Activated naive CD8-positive, alpha-beta T cell treated with anti-CD3 and anti-CD28 coated beads, Interleukin-2, amount 50 U/mL, for 24 hours (primary cell): ENCODE data around the gene RFFL.
A peak's percentile ranks its signal among the peaks of the same experiment; 100 is the strongest.
"Not testable (repeated sequence)": the region's sequence is repeated elsewhere in the genome, so short reads cannot be mapped to it uniquely, and the experiment has no call there.

Source experiments
- ATAC-seq: fragments of 150-1000 bp; cut with Tn5 transposase; one replicate; pipeline ENCODE4 v1.10.0; 2021
- DNase-seq: peaks from one replicate; pipeline ENCODE4 v3.0.0; 2021
- H3K27ac Mint-ChIP-seq: one replicate; pipeline ENCODE4 v1.8.0; 2021; ENCODE audit warnings: mild to moderate bottlenecking, mixed read lengths
- H3K27me3 Mint-ChIP-seq: one replicate; pipeline ENCODE4 v1.8.0; 2021; ENCODE audit warnings: mixed read lengths
- H3K36me3 Mint-ChIP-seq: one replicate; pipeline ENCODE4 v1.8.0; 2021; ENCODE audit warnings: low read depth, mixed read lengths
- H3K4me1 Mint-ChIP-seq: one replicate; pipeline ENCODE4 v1.8.0; 2021; ENCODE audit warnings: mixed read lengths
- H3K4me3 Mint-ChIP-seq: one replicate; pipeline ENCODE4 v1.8.0; 2021; ENCODE audit warnings: mild to moderate bottlenecking, moderate library complexity, mixed read lengths
- H3K9me3 Mint-ChIP-seq: one replicate; pipeline ENCODE4 v1.8.0; 2021; ENCODE audit warnings: mixed read lengths

Gene RFFL

GRCh38 chr17:35063514-35064223 lies at the start of gene RFFL:
Gene RFFL (minus strand): TSS chr17:35063707. CDS start chr17:35026553, 37,154 bp downstream.
- Mint-ChIP-seq H3K27me3 (no peaks in the 10 kb centered on the region), H3K27ac (peak within 1 kb of the TSS; percentile 89)
- DNase-seq = peak; percentile 82

GRCh38 chr17:35110791-35111190 lies 47.3 kb upstream of the RFFL start:
- not testable (repeated sequence) for ATAC-seq, H3K27ac Mint-ChIP-seq, DNase-seq, H3K4me3 Mint-ChIP-seq, H3K9me3 Mint-ChIP-seq, H3K4me1 Mint-ChIP-seq, H3K27me3 Mint-ChIP-seq
- peaks cover 19% of the 10 kb centered on the region for H3K36me3 Mint-ChIP-seq

More at GRCh38 chr17:35063514-35064223, at the start of gene RFFL:
- H3K36me3 Mint-ChIP-seq = peaks cover 11% of the 10 kb centered on the region
- H3K9me3 Mint-ChIP-seq = no peaks in the 10 kb centered on the region
- peak within 1 kb of the TSS; percentile 63 for H3K4me3 Mint-ChIP-seq
- ATAC-seq = peak; percentile 100
- H3K4me1 Mint-ChIP-seq = peaks cover 62% of the 10 kb centered on the region

GRCh38 chr17:35104844-35105450 lies 41.4 kb upstream of the RFFL start:
- Mint-ChIP-seq H3K27ac (no peak overlapping the region), H3K27me3 (no peaks in the 10 kb centered on the region), H3K9me3 (no peaks in the 10 kb centered on the region), H3K4me3 (no peak overlapping the region), H3K36me3 (peaks cover 31% of the 10 kb centered on the region), H3K4me1 (peaks cover 2% of the 10 kb centered on the region)
- DNase-seq (no peak), ATAC-seq (no peak)

- H3K9me3 Mint-ChIP-seq = no peaks in the 10 kb centered on the region
- peaks cover 36% of the 10 kb centered on the region for H3K36me3 Mint-ChIP-seq
- DNase-seq (no peak), ATAC-seq (no peak)
- H3K4me1 Mint-ChIP-seq = peaks cover 2% of the 10 kb centered on the region
- no peak overlapping the region for H3K4me3 Mint-ChIP-seq
- no peaks in the 10 kb centered on the region for H3K27me3 Mint-ChIP-seq
- H3K27ac Mint-ChIP-seq = no peak overlapping the region
Measured at GRCh38 chr17:35103271-35103670, 39.8 kb upstream of the RFFL start.

- no peaks in the 10 kb centered on the region for H3K9me3 Mint-ChIP-seq
- H3K27me3 Mint-ChIP-seq = no peaks in the 10 kb centered on the region
- peaks cover 35% of the 10 kb centered on the region for H3K36me3 Mint-ChIP-seq
- no peak for ATAC-seq
- no peak overlapping the region for H3K4me3 Mint-ChIP-seq
- no peak overlapping the region for H3K27ac Mint-ChIP-seq
- peaks cover 4% of the 10 kb centered on the region for H3K4me1 Mint-ChIP-seq
- DNase-seq = no peak
Measured at GRCh38 chr17:35101725-35102124, 38.2 kb upstream of the RFFL start.

GRCh38 chr17:35101036-35101435 lies 37.5 kb upstream of the RFFL start:
- H3K36me3 Mint-ChIP-seq = peaks cover 29% of the 10 kb centered on the region
- H3K9me3 Mint-ChIP-seq = no peaks in the 10 kb centered on the region
- H3K4me3 Mint-ChIP-seq = no peak overlapping the region
- peaks cover 4% of the 10 kb centered on the region for H3K4me1 Mint-ChIP-seq
- ATAC-seq (no peak), DNase-seq (no peak)
- H3K27ac Mint-ChIP-seq = no peak overlapping the region
- no peaks in the 10 kb centered on the region for H3K27me3 Mint-ChIP-seq

GRCh38 chr17:35099908-35100307 lies 36.4 kb upstream of the RFFL start:
- Mint-ChIP-seq H3K4me3 (no peak overlapping the region), H3K4me1 (peaks cover 4% of the 10 kb centered on the region), H3K27ac (no peak overlapping the region), H3K9me3 (no peaks in the 10 kb centered on the region), H3K27me3 (no peaks in the 10 kb centered on the region), H3K36me3 (peaks cover 23% of the 10 kb centered on the region)
- ATAC-seq (no peak), DNase-seq (no peak)

- DNase-seq = no peak
- H3K4me3 Mint-ChIP-seq = no peak overlapping the region
- no peaks in the 10 kb centered on the region for H3K27me3 Mint-ChIP-seq
- no peak for ATAC-seq
- H3K9me3 Mint-ChIP-seq = no peaks in the 10 kb centered on the region
- peaks cover 4% of the 10 kb centered on the region for H3K4me1 Mint-ChIP-seq
- no peak overlapping the region for H3K27ac Mint-ChIP-seq
- peaks cover 21% of the 10 kb centered on the region for H3K36me3 Mint-ChIP-seq
Measured at GRCh38 chr17:35097776-35098175, 34.3 kb upstream of the RFFL start.

GRCh38 chr17:35095741-35096140 lies 32.2 kb upstream of the RFFL start:
- H3K4me3 Mint-ChIP-seq = no peak overlapping the region
- H3K9me3 Mint-ChIP-seq = no peaks in the 10 kb centered on the region
- H3K36me3 Mint-ChIP-seq = peaks cover 13% of the 10 kb centered on the region
- no peaks in the 10 kb centered on the region for H3K27me3 Mint-ChIP-seq
- ATAC-seq (no peak), DNase-seq (no peak)
- H3K27ac Mint-ChIP-seq = no peak overlapping the region
- H3K4me1 Mint-ChIP-seq = peaks cover 6% of the 10 kb centered on the region

GRCh38 chr17:35094902-35095301 lies 31.4 kb upstream of the RFFL start:
- Mint-ChIP-seq H3K4me1 (peaks cover 15% of the 10 kb centered on the region), H3K27me3 (no peaks in the 10 kb centered on the region), H3K36me3 (peaks cover 7% of the 10 kb centered on the region), H3K9me3 (no peaks in the 10 kb centered on the region), H3K27ac (no peak overlapping the region), H3K4me3 (no peak overlapping the region)
- DNase-seq = no peak
- ATAC-seq = peak; percentile 13

GRCh38 chr17:35090707-35091106 lies 27.2 kb upstream of the RFFL start:
- not testable (repeated sequence) for H3K4me3 Mint-ChIP-seq, H3K27ac Mint-ChIP-seq, DNase-seq, H3K27me3 Mint-ChIP-seq, H3K36me3 Mint-ChIP-seq, ATAC-seq, H3K9me3 Mint-ChIP-seq
- H3K4me1 Mint-ChIP-seq = peaks cover 47% of the 10 kb centered on the region

- DNase-seq (peak; percentile 56), ATAC-seq (peak; percentile 27)
- Mint-ChIP-seq H3K4me3 (peak overlapping the region; percentile 79), H3K36me3 (no peaks in the 10 kb centered on the region), H3K27me3 (no peaks in the 10 kb centered on the region), H3K27ac (peak overlapping the region; percentile 91), H3K9me3 (no peaks in the 10 kb centered on the region), H3K4me1 (peaks cover 56% of the 10 kb centered on the region)
Measured at GRCh38 chr17:35089586-35090296, 26.2 kb upstream of the RFFL start.

GRCh38 chr17:35088881-35089585 lies 25.5 kb upstream of the RFFL start:
- H3K27me3 Mint-ChIP-seq = no peaks in the 10 kb centered on the region
- H3K9me3 Mint-ChIP-seq = no peaks in the 10 kb centered on the region
- peaks cover 58% of the 10 kb centered on the region for H3K4me1 Mint-ChIP-seq
- H3K36me3 Mint-ChIP-seq = no peaks in the 10 kb centered on the region
- H3K27ac Mint-ChIP-seq = peak overlapping the region; percentile 91
- peak; percentile 92 for DNase-seq
- peak overlapping the region; percentile 88 for H3K4me3 Mint-ChIP-seq
- ATAC-seq = peak; percentile 86

- no peaks in the 10 kb centered on the region for H3K27me3 Mint-ChIP-seq
- peak overlapping the region; percentile 87 for H3K27ac Mint-ChIP-seq
- no peak for ATAC-seq
- no peaks in the 10 kb centered on the region for H3K36me3 Mint-ChIP-seq
- peaks cover 65% of the 10 kb centered on the region for H3K4me1 Mint-ChIP-seq
- peak; percentile 35 for DNase-seq
- peak overlapping the region; percentile 88 for H3K4me3 Mint-ChIP-seq
- no peaks in the 10 kb centered on the region for H3K9me3 Mint-ChIP-seq
Measured at GRCh38 chr17:35088356-35088880, 24.9 kb upstream of the RFFL start.
